HTERT RPE-1 (cell line): ENCODE results near the gene ZFP92.

Experiments used
- in situ Hi-C: fragments of 300-500 bp; cut with MboI; formaldehyde crosslinking; loops from 4 replicates; pipeline ENCODE4 v1.14.3; 2020; ENCODE audit warnings: low sequenced_read_pairs

The ZFP92 gene

DNA sequence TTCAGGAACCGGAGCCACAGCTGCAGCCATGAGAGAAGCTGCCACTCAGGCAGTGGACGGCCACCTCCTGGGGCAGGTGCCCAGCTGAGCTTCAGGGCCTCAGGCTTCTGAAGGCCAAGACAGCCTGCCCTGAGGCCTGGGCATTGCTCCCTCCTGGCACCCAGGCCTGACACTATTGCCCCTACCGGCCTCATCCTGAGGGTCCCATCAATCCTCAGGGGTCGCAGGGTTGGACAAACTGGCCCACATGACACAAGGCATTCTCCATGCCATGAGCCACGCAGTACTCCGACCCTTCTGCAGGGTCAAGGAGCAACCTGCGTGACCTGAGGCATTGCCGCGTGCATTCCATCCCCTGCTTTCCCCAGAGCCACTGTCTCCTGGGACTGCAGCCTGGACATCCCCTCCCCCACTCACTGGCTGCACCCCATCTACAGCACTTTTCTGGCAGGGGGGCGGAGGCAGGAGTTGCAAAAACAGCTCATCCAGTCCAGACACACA lies 3.0 kb upstream of the ZFP92 start:
- in situ Hi-C loops: no loop called here

DNA sequence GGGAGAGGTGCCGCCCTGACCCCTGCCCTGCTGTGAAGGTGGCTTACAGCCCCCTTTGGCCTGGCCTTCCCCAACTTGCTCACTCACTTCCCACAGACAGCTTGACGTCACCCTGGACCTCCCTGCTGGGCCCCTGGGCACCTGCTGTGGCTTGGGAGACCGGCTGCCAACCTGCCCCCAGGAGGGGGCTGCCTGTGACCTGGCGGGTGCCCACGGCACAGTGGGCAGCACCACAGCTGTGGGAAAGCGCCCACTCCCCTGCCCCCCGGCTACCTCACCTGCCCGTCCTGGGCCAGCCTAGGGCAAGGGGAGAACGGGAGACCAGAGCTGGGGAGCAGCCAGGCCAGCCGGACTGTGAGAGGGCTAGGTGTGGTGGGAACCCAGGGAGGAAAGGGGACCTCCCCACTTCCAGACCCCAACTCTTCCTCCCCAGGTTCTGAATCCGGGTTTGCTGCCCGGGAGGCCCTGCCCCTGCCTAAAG lies 2.4 kb upstream of the ZFP92 start:
- in situ Hi-C loops: no loop called here

DNA sequence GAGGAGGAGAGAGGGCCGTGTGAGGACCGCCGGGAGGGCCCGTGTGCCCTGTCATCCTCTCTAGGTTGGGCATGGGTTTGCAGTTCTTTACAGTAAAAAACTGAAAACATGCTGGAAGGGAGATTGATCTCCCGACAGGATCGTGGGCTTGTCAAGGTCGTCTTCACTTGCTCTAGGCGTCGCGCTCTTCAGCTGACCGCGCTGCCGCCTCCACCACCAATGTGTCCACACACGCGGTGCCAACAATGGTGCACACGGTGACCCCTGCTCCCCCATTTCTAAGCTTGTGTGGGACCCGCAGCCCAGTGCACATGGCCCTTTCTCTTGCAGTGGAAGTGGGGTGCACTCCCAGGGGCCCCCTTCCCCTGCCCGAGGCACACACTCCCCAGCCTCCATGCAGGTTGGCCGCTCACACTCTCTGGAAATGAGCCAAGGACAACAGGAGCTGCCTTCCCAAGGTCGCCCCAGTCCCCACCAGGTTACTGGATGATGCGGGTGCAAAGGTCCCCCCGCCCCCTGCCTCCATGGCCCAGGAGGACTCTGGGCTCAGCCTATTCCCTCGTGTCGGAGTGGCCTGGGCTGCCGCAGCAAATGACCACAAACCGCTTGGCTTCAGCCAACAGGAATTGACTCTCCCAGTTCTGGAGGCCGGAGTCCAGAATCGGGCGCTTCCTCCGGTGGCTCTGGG lies 1.7 kb upstream of the ZFP92 start:
- in situ Hi-C loops: no loop called here

DNA sequence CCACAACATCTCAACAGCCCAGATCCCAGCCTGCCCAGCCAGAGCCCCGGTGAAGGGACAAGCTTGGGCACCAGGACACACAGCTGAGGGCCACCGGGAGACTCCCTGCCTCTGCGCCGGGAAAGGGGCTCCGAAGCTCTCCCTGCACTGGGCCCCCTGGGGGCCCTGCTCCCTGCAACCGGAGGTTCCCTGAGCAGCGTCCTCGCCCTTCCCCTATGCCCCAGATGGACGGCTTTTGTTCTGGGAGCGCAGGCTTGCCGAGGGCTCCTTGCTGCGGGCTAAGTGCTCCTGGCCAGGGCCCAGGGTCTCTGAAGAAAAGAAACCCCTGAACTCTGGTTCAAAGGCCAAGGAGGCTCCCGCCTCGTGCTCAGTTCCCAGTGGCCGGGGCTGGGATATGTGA lies 899 bp upstream of the ZFP92 start:
- in situ Hi-C loops: no loop called here

DNA sequence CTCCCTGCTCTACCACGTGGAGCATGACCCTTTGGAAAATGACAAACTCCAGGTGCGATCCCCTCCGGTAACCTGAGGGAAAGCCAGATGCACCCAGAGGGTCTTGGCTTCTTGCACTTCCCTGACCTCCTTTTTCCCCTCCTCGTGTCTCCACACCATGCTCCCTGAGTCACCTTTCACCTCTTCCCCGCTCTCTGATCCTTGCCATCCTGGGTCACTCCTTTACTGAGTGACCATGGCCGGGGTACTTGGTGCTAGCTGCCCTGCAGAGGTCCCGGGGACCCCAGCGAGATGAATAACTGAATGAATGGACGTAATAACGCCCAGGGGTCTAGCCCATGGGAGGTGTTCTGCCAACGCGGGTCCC lies 401 bp upstream of the ZFP92 start:
- in situ Hi-C loops: no loop called here

DNA sequence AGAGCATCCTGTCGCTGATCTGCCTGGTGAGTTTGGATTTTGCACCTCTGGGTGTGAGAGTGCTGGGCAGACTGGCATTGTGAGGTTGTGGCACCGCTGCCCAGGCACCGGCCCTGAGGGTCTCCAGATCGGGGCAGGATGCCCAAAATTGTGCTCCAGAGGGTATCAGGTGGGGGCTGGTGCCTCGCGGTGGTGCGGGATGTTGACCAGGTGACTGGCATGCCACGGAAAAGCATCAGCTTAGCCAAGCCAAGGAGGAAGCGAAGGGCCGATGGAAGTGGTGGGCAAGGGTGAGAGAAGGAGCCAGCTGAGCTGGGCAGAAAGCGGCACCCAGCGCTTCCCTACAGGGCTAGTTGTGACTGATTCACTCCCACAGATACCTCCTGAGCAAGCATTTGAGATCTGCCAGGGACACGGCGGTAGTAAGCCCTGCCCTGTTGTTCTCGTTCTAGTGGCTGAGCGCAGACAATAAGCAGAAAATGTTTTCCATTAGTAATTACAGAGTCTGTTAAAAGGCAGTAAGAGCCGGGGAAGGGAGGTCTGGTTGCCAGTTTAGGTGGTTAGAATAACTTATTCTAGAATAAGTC lies 809 bp downstream of the ZFP92 start:
- in situ Hi-C loops: no loop called here

DNA sequence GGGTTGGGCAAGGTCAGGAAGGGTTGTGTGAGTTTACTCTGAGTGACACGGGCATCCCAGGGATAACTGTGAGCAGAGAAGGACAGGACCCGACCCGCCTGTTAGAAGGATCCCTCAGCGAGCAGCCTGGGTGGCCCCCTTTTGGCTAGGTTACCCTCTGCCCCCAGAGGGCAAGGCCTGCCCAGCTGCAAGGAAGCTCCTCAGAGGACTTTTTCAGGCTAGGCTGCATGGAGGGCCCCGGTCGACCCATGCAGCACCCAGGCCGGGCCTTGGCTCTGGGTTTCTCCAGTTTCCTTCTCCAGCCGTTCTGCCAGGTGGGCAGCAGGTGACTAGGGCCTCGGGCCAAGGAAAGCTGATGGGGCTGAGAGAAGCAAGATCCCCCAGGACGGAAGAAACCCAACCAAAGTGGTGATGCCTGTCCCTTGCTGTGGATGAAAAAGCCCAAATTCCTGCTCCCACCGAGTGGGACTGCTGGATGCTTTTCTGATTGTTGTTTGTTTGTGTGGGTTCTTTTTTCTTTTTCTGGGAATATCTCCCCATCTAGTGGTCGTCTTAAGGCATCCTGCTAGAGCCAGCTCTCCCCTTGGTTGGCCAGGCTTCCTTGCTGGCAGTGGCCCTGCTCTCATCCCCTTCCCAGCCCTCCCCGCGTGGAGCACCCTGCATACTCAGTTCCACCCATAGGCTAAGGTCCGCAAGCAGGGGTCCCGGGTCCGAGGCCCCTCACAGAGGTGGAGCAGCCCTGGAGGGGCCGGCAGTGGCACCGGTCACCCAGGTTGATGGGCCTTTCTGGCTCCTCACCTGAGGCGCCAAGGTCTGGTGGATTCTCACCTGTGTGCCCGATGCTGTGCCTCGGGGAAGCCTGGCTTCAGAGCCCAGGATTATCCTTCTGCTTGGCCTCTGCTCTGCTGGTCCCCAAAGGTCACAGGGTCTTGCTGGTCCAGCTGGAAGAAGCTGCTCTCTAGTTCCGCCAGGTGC lies 1.8 kb downstream of the ZFP92 start:
- in situ Hi-C loops: no loop called here

DNA sequence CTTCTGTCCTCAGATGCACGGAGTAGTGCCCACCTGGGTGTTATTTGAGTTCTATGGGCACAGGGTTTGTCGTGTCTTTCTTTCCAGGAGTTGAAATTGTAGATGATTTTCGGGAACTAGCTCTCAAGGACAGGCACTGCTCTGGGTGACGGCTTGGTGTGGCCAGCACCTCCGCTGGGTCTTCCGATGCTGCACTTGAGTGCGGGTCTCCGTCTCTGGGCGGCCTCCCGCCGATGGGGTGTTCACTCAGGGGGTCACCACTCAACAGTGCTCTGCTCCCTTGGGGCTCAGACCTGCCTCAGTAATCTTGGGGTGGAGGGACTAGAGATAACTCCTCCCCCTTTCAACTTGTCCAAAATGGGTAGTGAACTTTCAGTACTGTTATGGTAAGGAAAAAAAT lies 2.5 kb downstream of the ZFP92 start:
- in situ Hi-C loops: no loop called here

DNA sequence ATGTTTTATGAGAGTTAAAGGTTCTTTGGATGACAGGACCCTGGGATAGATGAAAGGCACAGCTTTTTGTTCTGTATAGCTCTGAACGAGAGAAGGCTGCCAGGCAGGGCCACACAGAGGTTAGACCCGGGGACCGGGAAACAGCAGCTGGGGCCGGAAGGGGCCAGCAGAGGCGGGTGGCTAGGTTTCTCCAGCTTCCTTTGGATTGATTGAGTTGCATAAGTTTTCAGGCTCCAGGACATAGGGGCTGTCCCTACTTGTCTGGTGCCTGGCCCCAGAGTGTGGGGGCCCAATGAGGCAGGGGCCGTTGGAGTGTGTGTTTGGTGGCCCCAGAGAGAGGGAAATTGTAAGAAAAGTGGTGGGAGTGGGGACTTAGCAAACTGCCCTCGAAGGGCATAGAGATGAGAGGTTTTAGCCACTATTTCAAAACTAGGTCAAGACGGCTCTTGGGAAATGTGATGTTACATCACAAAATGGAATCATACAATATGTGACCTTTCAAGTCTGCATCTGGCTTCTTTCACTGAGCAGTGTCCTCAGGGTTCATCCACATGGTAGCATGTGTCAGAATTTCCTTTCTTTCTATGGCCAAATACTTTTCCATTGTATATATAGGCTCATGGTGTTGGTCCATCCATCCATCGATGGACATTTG lies 3.7 kb downstream of the ZFP92 start:
- in situ Hi-C loops: no loop called here

DNA sequence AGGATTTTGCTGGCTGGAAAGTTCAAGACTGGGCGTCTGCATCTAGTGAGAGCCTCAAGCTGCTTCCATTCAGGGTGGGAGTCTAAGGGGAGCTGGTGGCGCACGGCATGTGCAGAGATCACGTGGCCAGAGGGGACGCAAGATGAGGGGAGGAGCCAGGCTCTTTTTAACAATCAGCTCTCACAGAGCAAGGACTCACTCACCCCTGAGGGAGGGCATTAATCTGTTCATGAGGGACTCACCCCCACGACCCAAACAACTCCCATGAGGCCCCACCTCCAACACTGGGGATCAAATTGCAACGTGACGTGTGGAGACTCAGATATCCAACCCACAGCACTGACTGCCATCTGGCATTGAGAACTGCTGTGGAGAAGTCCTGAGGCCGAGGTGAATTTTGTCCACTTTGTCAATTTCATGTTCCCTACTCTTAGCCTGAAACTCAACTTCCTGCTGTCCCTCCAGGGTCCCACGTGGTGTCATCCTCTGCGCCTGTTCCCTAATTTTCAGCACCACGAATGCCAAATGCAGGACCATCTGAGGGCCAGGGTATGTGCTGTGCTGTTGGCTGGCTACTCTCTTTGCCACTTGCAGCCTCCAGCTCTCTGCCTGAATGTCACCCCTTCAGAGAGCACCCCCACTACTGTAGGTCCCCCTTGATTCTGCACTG lies 5.6 kb downstream of the ZFP92 start:
- in situ Hi-C loops: no loop called here

DNA sequence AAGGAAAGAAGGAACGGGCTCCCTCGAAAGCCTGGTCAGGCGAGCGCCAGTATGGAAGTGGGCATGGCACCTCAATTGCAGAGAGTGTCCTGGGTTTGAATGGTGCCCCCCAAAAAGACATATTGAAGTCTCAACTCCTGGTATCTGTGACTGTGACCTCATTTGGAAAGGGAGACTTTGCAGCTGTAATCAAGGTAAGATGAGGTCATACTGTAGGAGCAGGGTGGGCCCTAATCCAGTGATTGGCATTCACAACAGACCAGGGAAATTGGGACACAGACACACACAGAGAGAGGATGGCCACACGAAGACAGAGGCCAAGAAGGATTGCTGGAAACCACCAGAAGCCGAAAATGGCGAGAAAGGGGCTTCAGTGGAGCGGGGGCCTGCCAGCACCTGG lies 6.4 kb downstream of the ZFP92 start:
- in situ Hi-C loops: no loop called here

DNA sequence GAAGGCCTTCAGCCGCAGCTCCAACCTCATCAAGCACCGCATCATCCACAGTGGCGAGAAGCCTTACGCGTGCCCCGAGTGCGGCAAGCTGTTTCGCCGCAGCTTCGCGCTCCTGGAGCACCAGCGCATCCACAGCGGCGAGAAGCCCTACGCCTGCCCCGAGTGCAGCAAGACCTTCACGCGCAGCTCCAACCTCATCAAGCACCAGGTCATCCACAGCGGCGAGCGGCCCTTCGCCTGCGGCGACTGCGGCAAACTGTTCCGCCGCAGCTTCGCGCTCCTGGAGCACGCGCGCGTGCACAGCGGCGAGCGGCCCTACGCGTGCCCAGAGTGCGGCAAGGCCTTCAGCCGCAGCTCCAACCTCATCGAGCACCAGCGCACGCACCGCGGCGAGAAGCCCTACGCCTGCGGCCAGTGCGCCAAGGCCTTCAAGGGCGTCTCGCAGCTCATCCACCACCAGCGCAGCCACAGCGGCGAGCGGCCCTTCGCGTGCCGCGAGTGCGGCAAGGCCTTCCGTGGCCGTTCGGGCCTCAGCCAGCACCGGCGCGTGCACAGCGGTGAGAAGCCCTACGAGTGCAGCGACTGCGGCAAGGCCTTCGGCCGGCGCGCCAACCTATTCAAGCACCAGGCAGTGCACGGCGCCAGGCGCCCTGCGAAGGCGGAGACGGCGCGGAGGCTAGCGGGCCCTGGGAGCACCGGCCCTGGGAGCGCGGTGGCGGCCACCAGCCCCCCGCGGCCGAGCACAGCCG lies 9.8 kb downstream of the ZFP92 start:
- in situ Hi-C loops: no loop called here

DNA sequence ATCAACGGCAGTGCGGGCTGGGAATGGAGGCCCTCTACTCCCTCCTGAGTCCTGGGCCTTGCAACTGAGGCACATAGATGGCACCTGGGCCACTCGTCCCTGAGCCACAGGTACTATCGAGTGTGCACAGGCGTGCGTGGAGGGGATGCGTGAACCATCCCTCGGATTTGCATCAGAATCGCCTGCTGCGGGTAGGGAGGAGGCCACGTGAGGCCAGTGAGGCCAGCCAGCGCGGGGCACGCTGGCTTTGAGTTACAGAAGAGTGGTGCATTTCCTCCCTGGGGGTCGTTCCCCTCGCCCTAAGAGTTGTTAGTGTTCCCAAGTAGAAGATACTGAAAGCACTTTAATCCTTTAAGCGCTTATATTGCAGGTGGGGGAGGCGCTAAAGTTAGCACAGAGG lies 10.6 kb downstream of the ZFP92 start:
- in situ Hi-C loops: no loop called here

DNA sequence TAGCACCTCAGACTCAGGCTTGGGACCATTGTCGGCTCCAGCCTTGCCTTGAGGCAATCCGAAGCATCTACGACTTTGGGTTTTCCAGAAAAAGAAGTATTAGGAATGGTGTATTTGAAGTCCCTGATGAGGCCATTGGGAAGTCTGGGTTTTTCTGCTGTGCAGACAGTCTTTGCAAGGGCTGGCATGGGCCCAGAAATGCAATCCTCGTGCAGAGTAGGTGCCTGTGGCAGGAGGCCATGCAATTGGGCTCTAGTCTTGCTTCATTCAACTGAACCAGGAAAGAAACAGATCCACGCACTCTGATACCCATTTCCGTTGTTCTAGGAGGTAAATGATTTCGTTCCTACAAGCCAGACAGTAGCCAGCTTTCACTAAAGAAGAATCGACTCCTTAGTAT lies 12.4 kb downstream of the ZFP92 start:
- in situ Hi-C loops: no loop called here

DNA sequence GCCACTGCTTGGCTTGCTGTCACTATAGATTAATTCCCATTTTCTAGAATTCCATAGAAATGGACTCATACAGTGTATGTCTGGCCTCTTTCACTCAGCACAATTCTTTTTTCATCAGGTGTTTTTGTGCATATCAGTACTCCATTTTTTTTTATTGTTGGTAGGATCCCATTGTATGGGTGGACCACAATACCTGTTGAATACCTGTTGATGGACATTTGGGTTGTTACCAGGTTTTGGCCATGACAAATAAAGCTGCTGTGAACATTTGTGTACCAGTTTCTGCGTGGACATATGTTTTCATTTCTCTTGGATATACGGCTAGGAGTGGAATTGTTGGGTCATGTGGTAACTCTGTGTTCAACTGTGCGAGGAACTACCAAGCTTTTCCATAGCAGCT lies 14.9 kb downstream of the ZFP92 start:
- in situ Hi-C loops: no loop called here

DNA sequence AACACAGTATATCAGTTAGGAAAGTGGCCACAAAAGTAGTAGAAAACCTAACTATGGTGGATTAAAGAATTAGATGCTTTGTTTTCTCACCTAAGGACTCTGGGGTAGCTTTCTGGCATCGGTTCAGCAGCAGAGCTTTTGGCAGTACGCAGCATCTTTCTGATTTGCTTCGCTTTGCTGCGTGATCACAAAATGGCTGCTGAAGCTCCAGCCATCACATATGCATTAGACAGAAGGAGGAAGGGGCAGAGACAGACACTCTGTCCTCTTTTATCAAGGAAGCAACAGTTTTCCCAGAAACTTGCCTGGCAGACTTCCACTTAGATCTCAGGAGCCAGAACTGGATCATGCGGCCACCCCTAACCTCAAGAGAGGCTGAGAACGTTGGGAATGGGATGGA lies 19.5 kb downstream of the ZFP92 start:
- in situ Hi-C loops: no loop called here

DNA sequence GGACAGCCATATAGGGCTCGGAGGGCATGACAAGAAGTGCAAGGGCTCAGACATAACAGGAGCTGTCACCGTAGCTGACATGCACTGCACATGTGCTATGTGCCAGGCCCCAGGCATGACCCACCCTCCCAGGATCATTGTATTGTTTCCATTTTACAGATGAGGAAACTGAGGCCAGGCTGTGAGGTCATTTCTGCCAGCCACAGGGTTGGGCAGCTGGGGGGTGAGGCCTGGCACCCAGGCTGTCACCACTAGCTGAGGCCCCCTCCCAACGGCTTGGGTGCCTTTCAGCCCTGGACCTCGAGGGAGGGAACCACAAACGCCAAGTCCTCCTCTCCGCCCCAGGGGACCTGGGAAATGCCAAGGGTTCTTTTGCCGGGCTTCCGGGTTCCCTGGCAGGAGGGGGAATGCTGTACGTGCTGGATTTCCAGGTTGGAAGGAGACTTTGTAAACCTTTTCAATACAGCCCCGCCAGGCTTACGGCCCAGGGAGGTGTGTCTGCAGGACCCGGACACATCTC lies 21.9 kb downstream of the ZFP92 start:
- in situ Hi-C loops: no loop called here

DNA sequence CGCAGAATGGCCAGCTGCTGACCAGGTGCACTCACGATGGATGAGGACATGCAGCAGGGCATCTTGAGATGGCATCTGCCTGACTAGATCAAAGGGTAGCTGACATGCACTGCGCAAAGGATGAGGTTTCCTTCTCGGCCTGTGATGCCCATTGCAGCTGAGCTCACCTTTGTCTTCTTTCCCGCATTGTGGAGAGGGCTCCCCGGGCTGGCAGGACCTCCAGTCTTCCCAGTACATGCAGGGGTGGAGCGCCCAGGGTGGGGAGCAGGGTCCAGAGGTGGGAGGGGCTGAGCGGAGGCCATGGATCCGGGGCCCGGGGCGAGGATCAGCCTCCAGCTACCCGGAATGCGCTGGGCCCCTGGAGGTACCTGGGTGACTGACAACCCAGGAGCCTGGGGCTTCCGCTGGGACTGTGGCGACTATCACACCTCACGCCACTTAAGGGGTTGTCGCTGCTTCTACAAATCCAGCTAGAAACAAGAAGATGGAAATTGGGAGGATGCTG lies 22.6 kb downstream of the ZFP92 start:
- in situ Hi-C loops: no loop called here

DNA sequence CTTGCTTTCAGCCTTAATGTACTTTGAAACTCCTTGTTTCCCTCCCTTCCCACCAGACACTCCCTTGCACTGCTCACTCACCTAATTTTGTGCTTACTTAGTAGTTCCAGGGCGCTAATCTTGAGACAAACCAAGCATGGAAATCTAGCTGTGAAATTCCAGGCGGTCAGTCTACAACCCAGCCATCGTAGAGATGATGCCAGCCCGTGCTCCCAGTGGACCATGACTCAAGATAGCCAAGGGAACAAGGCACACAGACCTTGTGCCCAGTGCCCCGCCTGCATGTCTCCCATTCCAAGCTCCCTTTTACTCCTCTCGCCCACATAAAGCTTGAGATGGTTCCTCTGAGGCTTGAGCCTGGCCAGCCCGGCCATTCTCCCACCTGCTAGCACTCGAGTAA lies 23.5 kb downstream of the ZFP92 start:
- in situ Hi-C loops: no loop called here
